Panc1 (cell line): ENCODE data around the gene NFIB. TPM values are rescaled to one million over a fixed set of nuclear protein-coding genes. Genes with fewer than 3 reads are reported as not detected.

Source experiments
- ATAC-seq: fragments of 200-7000 bp; cut with Tn5 transposase; 2 replicates; pipeline ENCODE4 v1.9.1; 2020; ENCODE audit warnings: mild to moderate bottlenecking, moderate library complexity
- BruUV-seq: library from RNA; stranded (reverse); fragments of 400-500 nt; replicated peaks from 2 replicates; lab custom pipeline; 2021; lab: Mats Ljungman, UMichigan
- CTCF ChIA-PET: fragments of 300-600 bp; sonication (Branson Sonifier 250); formaldehyde crosslinking; loops from one replicate; lab custom pipeline; 2022; ENCODE audit warnings: antibody characterized with exemption; lab: Charles Lee
- POLR2A ChIA-PET: fragments of 300-600 bp; sonication (Branson Sonifier 250); formaldehyde crosslinking; loops from one replicate; lab custom pipeline; 2022; ENCODE audit warnings: antibody characterized with exemption; lab: Charles Lee
- DNase-seq: peaks from one replicate; pipeline ENCODE4 v3.0.0-alpha.2; 2010; ENCODE audit warnings: low read depth, low spot score
- H3K27ac ChIP-seq: 2 replicates; pipeline ENCODE4 v1.5.1; 2011; ENCODE audit warnings: mild to moderate bottlenecking, low read length, inconsistent platforms
- H3K27me3 ChIP-seq: fragments of 200-500 bp; sonication (Bioruptor generic); 2 replicates; pipeline ENCODE4 v1.6.0; 2014; ENCODE audit warnings: low read length, inconsistent platforms; ENCODE audit not compliant: control insufficient read depth, insufficient read depth
- H3K36me3 ChIP-seq: fragments of 200-500 bp; sonication (Bioruptor generic); 2 replicates; pipeline ENCODE4 v1.5.1; 2014; ENCODE audit warnings: inconsistent platforms, mild to moderate bottlenecking, low read length, moderate library complexity; ENCODE audit not compliant: control insufficient read depth, insufficient read depth
- H3K4me1 ChIP-seq: 2 replicates; pipeline ENCODE4 v1.5.1; 2011; ENCODE audit warnings: inconsistent platforms, mild to moderate bottlenecking, low read length, moderate library complexity; ENCODE audit not compliant: control insufficient read depth, insufficient read depth
- H3K4me3 ChIP-seq, 2 experiments: 2 replicates each; pipeline ENCODE4 v1.5.1; 2011 to 2012; ENCODE audit warnings: low read depth in 2 of 2, low read length in 2 of 2, mild to moderate bottlenecking in 2 of 2, inconsistent platforms in 1 of 2, moderate library complexity in 1 of 2
- H3K9me3 ChIP-seq: fragments of 200-500 bp; sonication (Bioruptor generic); 2 replicates; pipeline ENCODE4 v1.5.1; 2014; ENCODE audit warnings: low read depth, mild to moderate bottlenecking, inconsistent platforms, low read length, moderate library complexity; ENCODE audit not compliant: control insufficient read depth, insufficient read depth
- CTCF ChIP-seq: fragments of 450-650 bp; IDR thresholded peaks from 2 replicates; pipeline ENCODE4 v1.5.1; 2017; ENCODE audit warnings: mild to moderate bottlenecking
- POLR2AphosphoS5 ChIP-seq: IDR thresholded peaks from 2 replicates; pipeline ENCODE4 v1.6.1; 2012; ENCODE audit warnings: mild to moderate bottlenecking, low read depth, low read length, moderate library complexity
- REST ChIP-seq, 2 experiments: IDR thresholded peaks; 2 replicates each; pipeline ENCODE4 v1.6.1; 2011 to 2012; ENCODE audit warnings: low read depth in 2 of 2, control low read depth in 1 of 2, low read length in 1 of 2, mild to moderate bottlenecking in 1 of 2, moderate library complexity in 1 of 2; ENCODE audit not compliant: insufficient read depth in 1 of 2
- SIN3A ChIP-seq: IDR thresholded peaks from 2 replicates; pipeline ENCODE4 v1.6.1; 2012; ENCODE audit warnings: low read depth, mild to moderate bottlenecking, low read length, moderate library complexity, borderline replicate concordance; ENCODE audit not compliant: insufficient read depth
- TCF7L2 ChIP-seq: IDR thresholded peaks from 2 replicates; pipeline ENCODE4 v1.6.1; 2011; ENCODE audit warnings: mild to moderate bottlenecking, low read depth, low read length, inconsistent platforms
- in situ Hi-C: cut with HindIII; loops from 2 replicates; pipeline ENCODE4 v1.10.0; 2016; ENCODE audit warnings: low sequenced_read_pairs, low pct_unique_long_range_greater_than_20kb
- intact Hi-C: fragments of 100-400 bp; cut with micrococcal nuclease; formaldehyde crosslinking; loops from one replicate; pipeline ENCODE4 v1.10.0; 2022; ENCODE audit not compliant: unreplicated experiment
- total RNA-seq: library from RNA; stranded (reverse); gene quantifications from one replicate; pipeline ENCODE4 v1.2.1, GENCODE V29; 2021; ENCODE audit not compliant: unreplicated experiment

NFIB gene
- total RNA-seq, 1 experiment from 2014 or later, result 26.7 TPM

GRCh38 chr9:14278291-14278721, 35.6 kb downstream of the NFIB start:
- in situ Hi-C loops, result no loop called here

GRCh38 chr9:14277761-14278160, 36.2 kb downstream of the NFIB start:
- H3K9me3 ChIP-seq, result no peaks in the 10 kb centered on the region
- ATAC-seq, result no peak
- ChIA-PET CTCF (no interaction called here), POLR2A (no interaction called here)
- H3K4me1 ChIP-seq, result peaks cover 2% of the 10 kb centered on the region
- intact Hi-C loops (no loop called here), in situ Hi-C loops (no loop called here)
- no peak overlapping the region for H3K27ac ChIP-seq
- TF ChIP-seq REST (IDR thresholded peaks at IDR 0.05; ENCODE audit: insufficient read depth in 1 of 2, low read depth in 2 of 2, low read length in 1 of 2) (no peak), TCF7L2 (no peak), CTCF (no peak), SIN3A (no peak), POLR2AphosphoS5 (no peak)
- no peak overlapping the region for H3K4me3 ChIP-seq
- H3K36me3 ChIP-seq, result no peaks in the 10 kb centered on the region
- no TSS peak for BruUV-seq
- no peak for DNase-seq
- H3K27me3 ChIP-seq, result no peaks in the 10 kb centered on the region

More at GRCh38 chr9:14278291-14278721, 35.6 kb downstream of the NFIB start:
- ATAC-seq (no peak), DNase-seq (no peak)
- Histone ChIP-seq H3K27ac (no peak overlapping the region), H3K4me3 (no peak overlapping the region), H3K9me3 (no peaks in the 10 kb centered on the region), H3K4me1 (peaks cover 4% of the 10 kb centered on the region), H3K36me3 (no peaks in the 10 kb centered on the region), H3K27me3 (no peaks in the 10 kb centered on the region)
- POLR2A ChIA-PET, result no interaction called here
- intact Hi-C loops, result no loop called here
- CTCF ChIA-PET, result no interaction called here
- TF ChIP-seq CTCF, result no peak
- TF ChIP-seq POLR2AphosphoS5, result no peak
- no peak for TF ChIP-seq REST (IDR thresholded peaks at IDR 0.05; ENCODE audit: insufficient read depth in 1 of 2, low read depth in 2 of 2, low read length in 1 of 2)
- no peak for TF ChIP-seq TCF7L2
- no peak for TF ChIP-seq SIN3A
- BruUV-seq, result no TSS peak
